GM23338 (cell line): ENCODE measurements around the gene LUZP2. TPM values are rescaled to one million over a fixed set of nuclear protein-coding genes. Genes with fewer than 3 reads are reported as not detected.

Experiments used
- ATAC-seq: fragments of 200-7000 bp; cut with Tn5 transposase; 3 replicates; pipeline ENCODE4 v1.9.1; 2020
- DNase-seq: peaks from one replicate; pipeline ENCODE4 v3.0.0-alpha.2; 2015; ENCODE audit warnings: low spot score
- H2AFZ ChIP-seq: fragments of 200-600 bp; sonication (generic); 2 replicates; pipeline ENCODE4 v1.8.0; 2016; ENCODE audit warnings: antibody characterized with exemption, mild to moderate bottlenecking, moderate library complexity
- H3F3A ChIP-seq: fragments of 200-600 bp; sonication (generic); replicated peaks from 2 replicates; pipeline ENCODE4 v1.8.0; 2017; ENCODE audit warnings: antibody characterized with exemption, mixed run types, low read depth
- H3K27ac ChIP-seq: fragments of 200-600 bp; sonication (generic); 2 replicates; pipeline ENCODE4 v1.6.1; 2016; ENCODE audit warnings: low read depth
- H3K27me3 ChIP-seq: fragments of 200-600 bp; sonication (generic); 2 replicates; pipeline ENCODE4 v1.8.0; 2016; ENCODE audit warnings: mild to moderate bottlenecking, mixed run types, moderate library complexity; ENCODE audit not compliant: insufficient read depth
- H3K36me3 ChIP-seq: fragments of 200-600 bp; sonication (generic); 2 replicates; pipeline ENCODE4 v1.8.0; 2016; ENCODE audit warnings: mild to moderate bottlenecking; ENCODE audit not compliant: insufficient read depth
- H3K4me1 ChIP-seq: fragments of 200-600 bp; sonication (generic); 2 replicates; pipeline ENCODE4 v1.8.0; 2016; ENCODE audit warnings: mild to moderate bottlenecking, moderate library complexity; ENCODE audit not compliant: insufficient read depth
- H3K4me2 ChIP-seq: fragments of 200-600 bp; sonication (generic); 2 replicates; pipeline ENCODE4 v1.7.1; 2017; ENCODE audit warnings: mixed run types
- H3K4me3 ChIP-seq: fragments of 200-600 bp; sonication (generic); 2 replicates; pipeline ENCODE4 v1.6.1; 2016; ENCODE audit warnings: mixed run types
- H3K79me2 ChIP-seq: fragments of 200-600 bp; sonication (generic); replicated peaks from 2 replicates; pipeline ENCODE4 v1.8.0; 2017; ENCODE audit warnings: mild to moderate bottlenecking; ENCODE audit not compliant: insufficient read depth
- H3K9me2 ChIP-seq: fragments of 200-600 bp; sonication (generic); 2 replicates; pipeline ENCODE4 v1.8.0; 2017; ENCODE audit not compliant: insufficient read depth
- H4K20me1 ChIP-seq: fragments of 200-600 bp; sonication (generic); replicated peaks from 2 replicates; pipeline ENCODE4 v1.8.0; 2017; ENCODE audit warnings: mild to moderate bottlenecking; ENCODE audit not compliant: insufficient read depth
- H3K27ac Mint-ChIP-seq: 2 replicates; pipeline ENCODE4 v1.8.0; 2020; ENCODE audit warnings: inconsistent platforms, mild to moderate bottlenecking, moderate library complexity, mixed read lengths
- H3K27me3 Mint-ChIP-seq: 3 replicates; pipeline ENCODE4 v1.8.0; 2022; ENCODE audit warnings: low read depth, mild to moderate bottlenecking, moderate library complexity, mixed read lengths, inconsistent platforms; ENCODE audit not compliant: insufficient read depth, poor library complexity
- H3K36me3 Mint-ChIP-seq: 3 replicates; pipeline ENCODE4 v1.8.0; 2021; ENCODE audit warnings: low read depth, mild to moderate bottlenecking, inconsistent platforms, moderate library complexity, mixed read lengths
- H3K4me1 Mint-ChIP-seq: 3 replicates; pipeline ENCODE4 v1.8.0; 2020; ENCODE audit warnings: mild to moderate bottlenecking, inconsistent platforms, mixed read lengths
- H3K4me3 Mint-ChIP-seq: 3 replicates; pipeline ENCODE4 v1.8.0; 2021; ENCODE audit warnings: moderate library complexity, mild to moderate bottlenecking, inconsistent platforms, mixed read lengths
- H3K9me3 Mint-ChIP-seq: 3 replicates; pipeline ENCODE4 v1.8.0; 2020; ENCODE audit warnings: moderate library complexity, mild to moderate bottlenecking, inconsistent platforms, mixed read lengths
- CREB1 ChIP-seq: fragments of 250-450 bp; sonication (Bioruptor Pico); IDR thresholded peaks from 2 replicates; pipeline ENCODE4 v1.5.0; 2020; ENCODE audit warnings: low read depth, mild to moderate bottlenecking, moderate library complexity
- CTCF ChIP-seq, 2 experiments: fragments of 200-600 bp in 1 of 2; sonication (generic) in 1 of 2; conservative IDR thresholded peaks; 2 replicates each; pipeline versions ENCODE4 v1.5.1 to v1.6.1; 2016 to 2017; ENCODE audit warnings: antibody characterized with exemption in 2 of 2, low read depth in 2 of 2, mild to moderate bottlenecking in 2 of 2, moderate library complexity in 1 of 2
- ETS1 ChIP-seq: IDR thresholded peaks from 2 replicates; pipeline ENCODE4 v1.6.1; 2016; ENCODE audit warnings: antibody characterized with exemption
- EZH2 ChIP-seq: fragments of 200-600 bp; sonication (generic); IDR thresholded peaks from one replicate; pipeline ENCODE4 v1.8.0; 2017; ENCODE audit warnings: antibody characterized with exemption, mild to moderate bottlenecking, low read depth; ENCODE audit not compliant: unreplicated experiment
- EZH2phosphoT487 ChIP-seq: fragments of 200-600 bp; sonication (generic); IDR thresholded peaks from one replicate; pipeline ENCODE4 v1.8.1; 2018; ENCODE audit warnings: antibody characterized with exemption; ENCODE audit not compliant: unreplicated experiment
- JUNB ChIP-seq: IDR thresholded peaks from one replicate; pipeline ENCODE4 v1.6.1; 2016; ENCODE audit warnings: antibody characterized with exemption; ENCODE audit not compliant: unreplicated experiment
- NANOG ChIP-seq: IDR thresholded peaks from 2 replicates; pipeline ENCODE4 v1.6.1; 2016; ENCODE audit warnings: antibody characterized with exemption, borderline replicate concordance
- POLR2AphosphoS5 ChIP-seq: IDR thresholded peaks from 2 replicates; pipeline ENCODE4 v1.6.1; 2016; ENCODE audit warnings: antibody characterized with exemption, low read depth
- REST ChIP-seq: IDR thresholded peaks from one replicate; pipeline ENCODE4 v1.6.1; 2018; ENCODE audit warnings: antibody characterized with exemption; ENCODE audit not compliant: unreplicated experiment
- STAT1 ChIP-seq: IDR thresholded peaks from one replicate; pipeline ENCODE4 v1.6.1; 2016; ENCODE audit warnings: antibody characterized with exemption; ENCODE audit not compliant: unreplicated experiment
- ZNF114 ChIP-seq: fragments of 250-450 bp; sonication (Bioruptor Pico); IDR thresholded peaks from 2 replicates; pipeline ENCODE4 v1.5.0; 2020; ENCODE audit warnings: mild to moderate bottlenecking, moderate library complexity
- ZNF331 ChIP-seq: fragments of 250-450 bp; sonication (Bioruptor Pico); IDR thresholded peaks from 2 replicates; pipeline ENCODE4 v1.5.0; 2020; ENCODE audit warnings: low read depth, mild to moderate bottlenecking, moderate library complexity
- ZNF462 ChIP-seq: fragments of 250-450 bp; sonication (Bioruptor Pico); IDR thresholded peaks from 2 replicates; pipeline ENCODE4 v1.5.0; 2020; ENCODE audit warnings: mild to moderate bottlenecking, moderate library complexity
- polyA plus RNA-seq: library from polyadenylated mRNA; unstranded; fragments of >200 nt; fragmentation: Nextera tagmentation; extraction: Ambion mirVana; gene quantifications from 2 replicates; pipeline ENCODE4 v1.2.1, GENCODE V29; 2016
- total RNA-seq: library from RNA; depleted of rRNA; stranded (reverse); fragments of >200 nt; shearing (Covaris generic); gene quantifications from 2 replicates; pipeline ENCODE4 v1.2.3, GENCODE V29; 2014

Gene LUZP2
- total and polyA plus RNA-seq, 2 experiments from 2014 or later = 2.0 to 9.2 TPM

GRCh38 chr11:24653901-24654300, 157.0 kb downstream of the LUZP2 start:
- H3K4me1 Mint-ChIP-seq = peaks cover 3% of the 10 kb centered on the region; the same call in 2 of the 3 replicates
- H3K27me3 Mint-ChIP-seq = no peaks in the 10 kb centered on the region
- no peaks in the 10 kb centered on the region for H4K20me1 ChIP-seq
- H3K36me3 Mint-ChIP-seq = no peaks in the 10 kb centered on the region
- H3K9me3 Mint-ChIP-seq = no peaks in the 10 kb centered on the region; the same call in 2 of the 3 replicates
- no peak for ATAC-seq
- no peak overlapping the region for H3K4me2 ChIP-seq
- no peak overlapping the region for H3K4me3 ChIP-seq
- no peak overlapping the region for H3K4me3 Mint-ChIP-seq
- H3K27me3 ChIP-seq = no peaks in the 10 kb centered on the region
- TF ChIP-seq POLR2AphosphoS5 (no peak), ZNF462 (no peak), EZH2 (no peak), CTCF (conservative IDR thresholded peaks at IDR 0.05; ENCODE audit: low read depth in 2 of 2) (no peak), ZNF331 (CRISPR knock-in tag) (no peak), REST (no peak), ZNF114 (no peak), ETS1 (no peak), JUNB (no peak), NANOG (no peak), STAT1 (no peak), CREB1 (CRISPR knock-in tag) (no peak), EZH2phosphoT487 (no peak)
- no peaks in the 10 kb centered on the region for H3K9me2 ChIP-seq
- no peak overlapping the region for H3K27ac Mint-ChIP-seq
- DNase-seq = no peak
- H3K27ac ChIP-seq = no peak overlapping the region
- no peaks in the 10 kb centered on the region for H3K79me2 ChIP-seq
- no peak overlapping the region for H2AFZ ChIP-seq
- H3F3A ChIP-seq = no peaks in the 10 kb centered on the region
- H3K4me1 ChIP-seq = no peaks in the 10 kb centered on the region
- H3K36me3 ChIP-seq = no peaks in the 10 kb centered on the region
